Activated naive CD8-positive, alpha-beta T cell treated with anti-CD3 and anti-CD28 coated beads for 36 hours (primary cell): ENCODE measurements around the gene KCNN4. TPM values are rescaled to one million over a fixed set of nuclear protein-coding genes. Genes with fewer than 3 reads are reported as not detected.
A peak's percentile ranks its signal among the peaks of the same experiment; 100 is the strongest.

ENCODE experiments used
- DNase-seq: peaks from one replicate; pipeline ENCODE4 v3.0.0; 2021
- H3K27ac Mint-ChIP-seq: one replicate; pipeline ENCODE4 v1.8.0; 2022; ENCODE audit warnings: mild to moderate bottlenecking, moderate library complexity, mixed read lengths
- H3K27me3 Mint-ChIP-seq: one replicate; pipeline ENCODE4 v1.8.0; 2022; ENCODE audit warnings: mild to moderate bottlenecking, mixed read lengths
- H3K36me3 Mint-ChIP-seq: one replicate; pipeline ENCODE4 v1.8.0; 2021; ENCODE audit warnings: mild to moderate bottlenecking, mixed read lengths
- H3K4me1 Mint-ChIP-seq: one replicate; pipeline ENCODE4 v1.8.0; 2021; ENCODE audit warnings: mixed read lengths
- H3K4me3 Mint-ChIP-seq: one replicate; pipeline ENCODE4 v1.8.0; 2022; ENCODE audit warnings: mild to moderate bottlenecking, moderate library complexity, mixed read lengths
- H3K9me3 Mint-ChIP-seq: one replicate; pipeline ENCODE4 v1.8.0; 2022; ENCODE audit warnings: mixed read lengths
- total RNA-seq, 2 experiments: library from RNA; stranded (reverse); gene quantifications; one replicate each; pipeline ENCODE4 v1.2.3, GENCODE V29; 2021

Gene KCNN4
- total RNA-seq, 2 experiments from 2014 or later = 38.9 to 41.5 TPM

DNA sequence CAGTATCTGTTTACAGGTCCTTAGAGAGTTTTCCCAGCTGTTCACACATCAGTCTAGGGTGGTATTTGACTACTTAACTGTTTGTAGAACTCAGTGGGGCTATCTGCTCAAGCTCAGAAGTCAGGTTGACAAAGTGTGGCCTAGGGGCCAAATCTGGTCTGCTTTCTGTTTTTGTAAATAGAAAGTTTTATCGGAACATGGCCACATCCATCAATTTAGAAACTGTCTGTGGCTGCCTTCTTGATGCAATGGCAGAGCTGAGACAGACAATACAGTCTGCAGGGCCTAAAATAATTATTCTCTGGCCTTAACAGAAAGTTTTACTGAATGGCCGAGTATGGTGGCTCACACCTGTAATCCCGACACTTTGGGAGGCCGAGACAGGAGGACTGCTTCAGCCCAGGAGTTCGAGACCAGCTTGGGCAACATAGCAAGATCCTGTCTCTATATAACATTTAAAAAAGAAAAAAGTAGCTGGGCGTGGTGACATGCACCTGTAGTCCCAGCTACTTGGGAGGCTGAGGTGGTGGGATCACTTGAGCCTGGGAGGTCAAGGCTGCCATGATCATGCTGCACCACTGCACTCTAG, 28.4 kb downstream of the KCNN4 start:
- H3K9me3 Mint-ChIP-seq = peaks cover 3% of the 10 kb centered on the region
- peaks cover 52% of the 10 kb centered on the region for H3K36me3 Mint-ChIP-seq
- peak overlapping the region; percentile 100 for H3K27ac Mint-ChIP-seq
- peak overlapping the region; percentile 1 for H3K4me3 Mint-ChIP-seq
- DNase-seq = no peak
- peaks cover 53% of the 10 kb centered on the region for H3K4me1 Mint-ChIP-seq
- H3K27me3 Mint-ChIP-seq = peaks cover 12% of the 10 kb centered on the region

DNA sequence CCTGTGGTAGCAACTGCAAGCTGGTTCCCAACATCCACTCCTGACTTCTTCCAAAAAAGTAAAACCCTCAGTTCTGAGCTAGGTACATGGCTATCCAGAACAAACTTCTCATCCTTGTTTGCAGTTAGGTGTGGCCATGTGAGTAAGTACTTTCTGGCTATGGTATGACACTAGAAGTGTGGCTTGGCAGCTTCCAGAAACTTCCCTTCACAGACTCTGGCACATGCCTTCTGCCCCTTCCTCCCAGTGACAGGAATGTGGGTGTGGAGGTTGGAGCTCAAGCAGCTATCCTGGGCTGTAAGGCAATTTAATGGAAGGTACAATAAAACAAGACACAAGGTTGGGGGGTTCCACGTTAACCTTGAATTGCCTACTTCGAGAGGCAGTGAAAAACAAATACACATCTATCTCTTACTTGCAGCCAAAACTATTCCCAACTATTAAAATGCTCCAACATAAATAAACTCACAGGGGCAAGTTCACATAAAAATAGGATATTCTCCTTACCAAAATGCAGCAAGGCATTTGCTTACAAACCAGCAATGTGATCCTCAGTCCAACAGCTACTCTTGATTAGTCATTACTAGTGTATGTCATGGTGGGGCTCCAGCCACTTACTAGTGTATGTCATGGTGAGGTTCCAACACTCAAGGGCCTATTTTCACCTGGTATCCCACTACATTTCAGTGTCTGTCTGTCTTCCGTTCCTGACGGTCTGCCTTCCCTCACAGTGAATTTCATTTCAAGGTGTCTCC, 29.1 kb downstream of the KCNN4 start:
- H3K4me3 Mint-ChIP-seq = no peak overlapping the region
- H3K9me3 Mint-ChIP-seq = peaks cover 3% of the 10 kb centered on the region
- peaks cover 49% of the 10 kb centered on the region for H3K4me1 Mint-ChIP-seq
- H3K27me3 Mint-ChIP-seq = peaks cover 12% of the 10 kb centered on the region
- H3K27ac Mint-ChIP-seq = peak overlapping the region; percentile 59
- peaks cover 49% of the 10 kb centered on the region for H3K36me3 Mint-ChIP-seq
- no peak for DNase-seq

DNA sequence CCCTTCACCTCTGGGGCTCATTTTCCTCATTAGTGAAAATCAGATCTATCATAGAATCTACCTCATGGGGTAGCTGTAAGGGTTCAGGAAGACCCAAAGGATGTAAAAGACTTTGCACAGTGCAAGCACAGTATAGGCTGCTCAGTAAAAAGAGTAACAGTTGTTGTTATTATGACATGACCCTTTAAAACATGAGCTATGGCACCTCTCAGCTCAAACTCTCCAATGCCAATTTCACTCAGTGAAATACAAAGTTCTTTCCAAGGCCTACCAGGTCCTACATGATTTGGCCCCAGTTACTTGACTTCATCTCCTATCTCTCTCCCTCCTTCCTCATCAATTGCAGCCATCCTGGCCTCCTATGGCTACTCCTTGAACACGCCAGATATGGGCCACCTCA, 30.9 kb downstream of the KCNN4 start:
- no peak for DNase-seq
- Mint-ChIP-seq H3K4me1 (peaks cover 38% of the 10 kb centered on the region), H3K4me3 (no peak overlapping the region), H3K27me3 (peaks cover 6% of the 10 kb centered on the region), H3K9me3 (peaks cover 3% of the 10 kb centered on the region), H3K36me3 (peaks cover 41% of the 10 kb centered on the region), H3K27ac (peak overlapping the region; percentile 12)

DNA sequence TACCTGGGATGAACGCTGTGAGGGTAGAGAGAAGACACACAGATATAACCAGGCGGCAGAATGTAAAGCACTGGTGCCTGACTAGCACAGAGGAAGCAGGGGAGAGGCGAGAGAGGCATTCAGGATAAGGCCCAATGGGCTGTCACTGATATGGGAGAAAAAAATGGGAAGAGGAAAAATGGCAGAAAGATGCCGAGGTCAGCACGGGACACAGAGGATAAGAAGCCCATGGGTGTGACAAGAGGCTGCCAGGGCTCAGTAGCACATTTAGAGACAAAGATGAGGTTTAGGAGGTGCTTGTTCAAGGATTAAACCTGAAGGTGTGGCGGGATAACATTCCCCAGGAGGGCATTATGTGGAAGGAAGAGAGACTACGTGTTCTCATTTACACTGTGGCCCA, 31.6 kb downstream of the KCNN4 start:
- no peak for DNase-seq
- peaks cover 35% of the 10 kb centered on the region for H3K4me1 Mint-ChIP-seq
- no peak overlapping the region for H3K4me3 Mint-ChIP-seq
- H3K9me3 Mint-ChIP-seq = peaks cover 3% of the 10 kb centered on the region
- no peaks in the 10 kb centered on the region for H3K27me3 Mint-ChIP-seq
- peaks cover 39% of the 10 kb centered on the region for H3K36me3 Mint-ChIP-seq
- H3K27ac Mint-ChIP-seq = no peak overlapping the region

DNA sequence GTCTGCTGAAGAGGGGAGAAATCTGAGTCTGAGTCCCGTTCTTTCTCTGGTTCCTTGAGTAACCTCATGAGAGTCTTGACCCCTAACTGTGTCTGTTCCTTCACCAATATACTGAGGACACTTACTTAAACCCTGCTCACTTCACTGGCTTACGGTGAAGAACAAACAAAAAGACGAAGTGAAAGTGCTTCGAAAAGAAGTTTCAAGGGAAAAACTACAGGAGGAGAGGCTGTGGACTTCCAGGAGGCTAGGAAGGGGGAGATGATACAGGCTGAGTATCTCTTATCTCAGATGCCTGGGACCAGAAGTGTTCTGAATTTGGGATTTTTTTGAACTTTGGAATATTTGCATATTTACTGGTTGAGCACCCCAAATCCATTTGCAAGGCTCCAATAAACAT, 32.1 kb downstream of the KCNN4 start:
- Mint-ChIP-seq H3K9me3 (peaks cover 3% of the 10 kb centered on the region), H3K27ac (peak overlapping the region; percentile 57), H3K36me3 (peaks cover 40% of the 10 kb centered on the region), H3K27me3 (no peaks in the 10 kb centered on the region), H3K4me3 (no peak overlapping the region), H3K4me1 (peaks cover 31% of the 10 kb centered on the region)
- no peak for DNase-seq

DNA sequence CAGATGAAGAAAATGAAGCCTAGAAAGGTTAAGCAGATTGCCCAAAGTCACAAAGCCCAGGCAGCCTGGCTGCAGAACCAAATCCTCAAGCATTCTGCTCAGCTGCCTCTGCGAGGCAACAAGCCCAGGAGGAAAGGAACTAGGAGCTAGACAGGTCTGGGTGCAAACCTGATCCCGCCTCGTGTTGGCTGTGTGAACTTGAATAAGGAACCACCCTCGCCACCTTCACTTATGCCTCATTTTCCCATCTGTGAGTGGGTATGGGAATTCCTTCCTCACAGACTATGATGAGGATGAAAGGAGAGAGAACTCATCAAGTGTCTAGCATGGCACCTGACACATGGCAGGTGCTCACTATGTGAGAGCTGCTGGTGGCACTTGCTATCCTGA, 32.6 kb downstream of the KCNN4 start:
- Mint-ChIP-seq H3K27ac (peak overlapping the region; percentile 57), H3K4me3 (no peak overlapping the region), H3K4me1 (peaks cover 27% of the 10 kb centered on the region)

DNA sequence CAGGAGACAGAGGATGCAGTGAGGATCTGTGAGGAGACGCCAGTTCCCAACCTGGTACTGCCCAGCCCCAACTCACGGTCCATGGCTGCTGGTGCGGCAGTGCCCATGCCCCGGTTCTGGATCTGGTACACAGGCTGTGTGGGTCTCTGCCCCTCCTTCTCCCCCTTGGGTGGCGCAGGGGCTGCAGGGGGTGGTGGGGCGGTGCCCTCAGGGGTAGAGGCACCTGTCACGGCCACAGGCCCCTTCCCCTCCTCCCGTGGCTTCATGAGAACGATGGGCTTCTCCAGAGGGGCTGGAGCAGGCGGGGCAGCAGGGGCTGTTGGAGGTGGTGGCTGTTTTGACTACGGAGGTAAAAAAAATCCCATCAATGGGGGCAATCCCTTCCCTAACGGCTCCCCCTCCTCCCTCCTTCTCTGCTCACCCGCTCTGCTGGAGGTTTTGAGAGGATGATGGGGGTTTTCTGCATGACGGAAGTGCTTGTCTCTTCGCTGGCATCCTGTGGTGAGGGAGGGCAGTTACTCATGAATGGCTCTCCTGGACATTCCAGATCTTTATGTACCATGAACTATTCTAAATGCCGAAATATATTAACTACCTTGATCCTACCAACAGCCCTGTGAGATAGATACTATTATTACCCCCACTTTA, 33.1 kb downstream of the KCNN4 start:
- H3K9me3 Mint-ChIP-seq = no peaks in the 10 kb centered on the region
- no peak overlapping the region for H3K4me3 Mint-ChIP-seq
- DNase-seq = no peak
- peaks cover 22% of the 10 kb centered on the region for H3K4me1 Mint-ChIP-seq
- no peaks in the 10 kb centered on the region for H3K27me3 Mint-ChIP-seq
- no peak overlapping the region for H3K27ac Mint-ChIP-seq
- H3K36me3 Mint-ChIP-seq = peaks cover 39% of the 10 kb centered on the region

More for the DNA sequence above, 32.6 kb downstream of the KCNN4 start:
- Mint-ChIP-seq H3K36me3 (peaks cover 40% of the 10 kb centered on the region), H3K9me3 (peaks cover 3% of the 10 kb centered on the region), H3K27me3 (no peaks in the 10 kb centered on the region)
- no peak for DNase-seq

DNA sequence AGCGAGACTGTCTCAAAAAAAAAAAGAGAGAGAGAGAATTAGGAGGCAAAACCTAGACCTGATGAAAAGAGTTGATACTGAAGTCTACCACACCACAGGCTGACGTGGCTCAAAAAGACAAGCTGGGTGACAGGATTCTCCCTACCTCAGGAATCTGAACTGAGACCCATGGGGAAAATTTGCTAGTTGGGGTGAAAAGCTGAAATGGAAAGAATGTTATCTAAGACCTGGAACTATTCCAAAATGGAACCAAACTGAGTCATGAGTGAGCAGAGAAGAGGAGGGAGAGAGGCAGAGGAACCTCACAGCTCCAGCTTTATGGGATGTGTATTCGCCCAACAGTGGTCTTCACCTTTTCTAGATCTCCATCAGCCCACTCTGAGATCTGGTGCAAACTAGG, 37.7 kb downstream of the KCNN4 start:
- no peak overlapping the region for H3K27ac Mint-ChIP-seq
- H3K36me3 Mint-ChIP-seq = peaks cover 29% of the 10 kb centered on the region
- no peaks in the 10 kb centered on the region for H3K27me3 Mint-ChIP-seq
- H3K4me1 Mint-ChIP-seq = peaks cover 3% of the 10 kb centered on the region
- H3K9me3 Mint-ChIP-seq = no peaks in the 10 kb centered on the region
- no peak overlapping the region for H3K4me3 Mint-ChIP-seq
- DNase-seq = no peak

DNA sequence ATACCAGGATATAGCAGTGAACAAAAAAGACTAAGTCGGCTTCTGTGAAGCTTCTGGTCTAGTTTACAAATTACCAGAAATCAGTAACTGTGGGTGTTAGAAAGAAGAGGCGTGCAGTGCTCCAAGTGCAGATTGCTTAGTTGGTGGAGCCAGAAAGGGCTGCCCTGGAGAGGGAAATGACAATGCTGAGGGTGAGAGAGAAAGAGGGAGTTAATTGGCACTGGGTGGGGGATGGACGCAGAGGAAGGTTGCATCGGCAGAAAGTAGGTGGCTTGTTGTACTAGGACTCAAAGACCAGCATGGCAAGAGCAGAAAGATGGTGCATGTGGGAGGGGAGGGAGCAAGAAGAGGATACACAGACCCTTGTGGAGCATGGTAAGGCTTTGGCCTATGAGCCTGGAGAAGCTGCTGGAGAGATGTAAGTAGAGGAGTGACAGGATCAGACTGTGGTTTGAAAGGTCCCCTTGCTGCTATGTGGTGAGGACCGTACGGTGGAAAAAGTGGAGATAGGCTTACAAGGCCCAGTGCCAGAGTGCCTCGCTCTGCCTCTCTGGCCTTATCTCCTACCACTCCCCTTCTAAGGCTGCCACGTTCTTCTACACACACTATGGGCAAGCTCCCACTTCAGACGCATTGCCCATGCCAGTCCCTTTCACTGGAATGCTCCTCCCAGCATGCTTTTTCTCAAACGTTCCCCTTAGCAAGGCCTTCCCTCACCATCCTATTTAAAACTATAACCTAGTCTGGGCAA, 39.5 kb downstream of the KCNN4 start:
- no peaks in the 10 kb centered on the region for H3K4me1 Mint-ChIP-seq
- no peaks in the 10 kb centered on the region for H3K27me3 Mint-ChIP-seq
- H3K27ac Mint-ChIP-seq = no peak overlapping the region
- H3K36me3 Mint-ChIP-seq = peaks cover 37% of the 10 kb centered on the region
- H3K4me3 Mint-ChIP-seq = no peak overlapping the region
- no peak for DNase-seq
- H3K9me3 Mint-ChIP-seq = no peaks in the 10 kb centered on the region

DNA sequence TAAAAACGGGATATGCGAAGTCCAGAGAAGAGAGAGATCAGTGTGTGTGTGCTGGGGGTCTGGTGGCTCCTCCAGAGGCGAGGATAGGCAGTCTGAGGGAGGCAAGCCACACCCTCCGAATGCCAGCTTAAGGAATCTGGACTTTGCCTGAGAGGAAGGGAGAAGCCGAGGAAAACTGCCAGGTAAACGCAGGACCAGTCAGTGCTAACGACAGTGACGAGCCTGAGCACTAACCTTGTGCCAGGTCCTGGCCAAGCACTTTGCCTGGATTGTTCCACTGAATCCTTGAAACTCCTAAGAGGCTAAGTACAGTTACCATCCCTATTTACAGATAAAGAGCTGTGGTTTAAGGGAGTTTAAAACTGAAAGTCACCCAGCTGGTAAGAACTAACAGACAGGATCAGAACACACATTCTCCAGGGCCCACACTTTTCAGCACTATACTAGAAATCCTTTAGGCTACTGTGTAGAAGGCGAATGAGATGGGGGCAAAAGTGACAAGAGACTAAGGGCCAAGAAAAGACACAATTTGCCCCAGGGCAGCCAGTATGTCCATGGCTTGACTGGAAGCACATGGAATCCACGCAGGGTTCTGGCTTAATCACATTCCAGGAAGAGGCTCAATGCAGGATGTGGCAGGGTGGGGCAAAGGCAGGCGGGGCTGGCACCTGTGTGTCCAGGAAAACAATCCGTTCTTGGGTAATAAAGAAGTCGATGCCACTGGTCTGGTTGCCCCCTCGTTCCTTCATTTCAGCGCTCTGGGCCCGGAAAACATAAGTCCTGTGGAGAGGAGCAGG, 41.1 kb downstream of the KCNN4 start:
- Mint-ChIP-seq H3K27me3 (no peaks in the 10 kb centered on the region), H3K4me1 (no peaks in the 10 kb centered on the region), H3K9me3 (no peaks in the 10 kb centered on the region), H3K36me3 (peaks cover 35% of the 10 kb centered on the region), H3K4me3 (no peak overlapping the region), H3K27ac (no peak overlapping the region)
- no peak for DNase-seq

DNA sequence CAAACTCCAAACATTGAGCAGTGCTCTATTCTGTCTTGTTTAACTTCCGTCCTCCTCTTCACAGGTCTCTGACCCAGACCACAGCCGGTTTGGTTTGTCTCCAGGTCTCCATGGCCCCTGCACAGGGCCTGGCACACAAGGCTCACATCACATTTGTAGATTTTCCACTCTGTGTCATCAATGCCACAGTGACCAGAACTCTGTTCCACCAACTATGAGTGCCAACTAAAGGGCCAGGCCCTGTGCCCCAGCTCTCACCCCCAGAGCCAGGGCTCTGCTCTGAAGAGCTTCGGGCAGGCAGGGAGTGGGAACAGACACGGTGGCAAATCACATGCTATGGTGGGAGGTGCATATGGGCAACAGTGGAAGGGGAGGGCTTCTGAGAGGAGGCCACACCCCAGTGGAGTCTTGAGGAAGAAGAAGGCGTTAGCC, 42.0 kb downstream of the KCNN4 start:
- DNase-seq = no peak
- H3K4me1 Mint-ChIP-seq = no peaks in the 10 kb centered on the region
- peaks cover 30% of the 10 kb centered on the region for H3K36me3 Mint-ChIP-seq
- H3K27me3 Mint-ChIP-seq = no peaks in the 10 kb centered on the region
- no peaks in the 10 kb centered on the region for H3K9me3 Mint-ChIP-seq
- H3K27ac Mint-ChIP-seq = peak overlapping the region; percentile 62
- no peak overlapping the region for H3K4me3 Mint-ChIP-seq

DNA sequence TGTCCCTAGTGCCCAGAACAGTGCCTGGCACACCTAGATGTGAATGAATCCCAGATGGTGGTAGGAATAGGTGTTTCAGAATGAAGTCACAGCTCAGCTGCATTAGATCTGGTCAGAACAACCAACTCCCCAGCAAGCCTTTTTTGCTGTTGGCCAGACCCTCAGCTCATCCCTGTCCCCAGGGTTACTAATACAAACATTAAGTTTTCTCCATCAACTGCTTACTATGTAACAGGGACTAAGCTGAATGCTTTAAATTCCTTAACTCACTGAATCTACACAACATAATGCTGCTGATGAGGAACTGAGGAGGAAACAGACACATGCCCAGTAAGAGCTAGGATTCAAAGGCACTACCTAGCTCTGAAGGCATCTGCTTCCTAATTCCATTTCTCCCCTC, 44.8 kb downstream of the KCNN4 start:
- Mint-ChIP-seq H3K4me3 (no peak overlapping the region), H3K4me1 (no peaks in the 10 kb centered on the region), H3K36me3 (peaks cover 21% of the 10 kb centered on the region), H3K27ac (no peak overlapping the region), H3K27me3 (no peaks in the 10 kb centered on the region), H3K9me3 (no peaks in the 10 kb centered on the region)
- DNase-seq = no peak

DNA sequence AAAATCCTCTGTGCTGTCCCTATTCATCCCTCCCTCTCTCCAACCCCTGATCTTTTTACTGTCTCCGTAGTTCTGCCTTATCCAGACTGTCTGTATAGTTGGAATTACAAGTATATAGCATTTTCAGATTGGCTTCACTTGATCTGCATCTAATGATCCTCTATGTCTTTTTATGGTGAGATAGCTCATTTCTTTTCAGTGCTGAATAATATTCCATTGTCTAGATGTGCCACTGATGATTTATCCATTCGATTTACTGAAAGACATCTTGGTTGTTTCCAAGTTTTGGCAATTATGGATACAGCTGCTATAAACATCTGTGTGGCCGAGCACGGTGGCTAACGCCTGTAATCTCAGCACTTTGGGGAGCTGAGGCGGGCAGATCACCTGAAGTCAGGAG, 45.8 kb downstream of the KCNN4 start:
- no peaks in the 10 kb centered on the region for H3K27me3 Mint-ChIP-seq
- DNase-seq = no peak

DNA sequence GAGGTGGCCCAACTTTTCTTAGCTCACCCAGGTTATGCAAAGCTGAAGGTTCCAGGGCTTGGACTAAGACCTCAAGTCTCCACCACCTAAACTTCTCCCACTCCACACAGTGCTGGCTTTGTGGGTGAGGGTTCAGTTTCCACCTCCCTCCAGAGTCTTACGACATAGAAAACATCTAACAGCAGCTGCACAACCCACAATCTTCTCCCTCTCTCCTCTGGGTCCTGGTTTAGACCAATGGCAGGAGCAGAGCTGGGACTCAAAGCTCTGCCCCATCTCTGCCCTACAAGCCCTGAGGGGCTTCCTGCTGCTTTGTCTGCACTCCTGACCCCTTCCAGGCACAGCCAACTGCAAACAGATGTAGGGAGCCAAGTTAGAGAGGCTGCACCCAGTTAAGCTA, 48.9 kb downstream of the KCNN4 start:
- Mint-ChIP-seq H3K4me1 (no peaks in the 10 kb centered on the region), H3K27ac (no peak overlapping the region), H3K9me3 (no peaks in the 10 kb centered on the region), H3K36me3 (peaks cover 24% of the 10 kb centered on the region), H3K4me3 (no peak overlapping the region), H3K27me3 (no peaks in the 10 kb centered on the region)
- no peak for DNase-seq

More for the DNA sequence above, 45.8 kb downstream of the KCNN4 start:
- H3K27ac Mint-ChIP-seq = no peak overlapping the region
- no peak overlapping the region for H3K4me3 Mint-ChIP-seq
- H3K4me1 Mint-ChIP-seq = no peaks in the 10 kb centered on the region
- H3K9me3 Mint-ChIP-seq = no peaks in the 10 kb centered on the region
- H3K36me3 Mint-ChIP-seq = peaks cover 21% of the 10 kb centered on the region
